Germinal center (tissue), 1 donor: ENCODE data around the gene EPHB1.
"Not testable (repeated sequence)": the region's sequence is repeated elsewhere in the genome, so short reads cannot be mapped to it uniquely, and the experiment has no call there.

Experiments
- DNase-seq: peaks from one replicate; pipeline ENCODE4 v3.0.0; 2012; ENCODE audit warnings: mixed read lengths, low spot score

The EPHB1 gene

GRCh38 chr3:135005616-135006015, 210.6 kb downstream of the EPHB1 start:
- not testable (repeated sequence) for DNase-seq

GRCh38 chr3:135007607-135008006, 212.5 kb downstream of the EPHB1 start:
- DNase-seq, result no peak

- DNase-seq, result no peak
These were observed 213.3 kb downstream of the EPHB1 start for GRCh38 chr3:135008326-135008725.

- DNase-seq, result no peak
These were observed 214.0 kb downstream of the EPHB1 start for GRCh38 chr3:135009014-135009413.

- no peak for DNase-seq
These were observed 217.0 kb downstream of the EPHB1 start for GRCh38 chr3:135012101-135012500.

- no peak for DNase-seq
These were observed 218.1 kb downstream of the EPHB1 start for GRCh38 chr3:135013206-135013605.

- DNase-seq, result no peak
These were observed 219.5 kb downstream of the EPHB1 start for GRCh38 chr3:135014566-135014965.

- no peak for DNase-seq
These were observed 222.2 kb downstream of the EPHB1 start for GRCh38 chr3:135017003-135017893.

GRCh38 chr3:135018149-135018923, 223.3 kb downstream of the EPHB1 start:
- no peak for DNase-seq

- no peak for DNase-seq
These were observed 225.1 kb downstream of the EPHB1 start for GRCh38 chr3:135020181-135020580.

- no peak for DNase-seq
These were observed 229.1 kb downstream of the EPHB1 start for GRCh38 chr3:135023996-135024658.

GRCh38 chr3:135030768-135031615, 235.9 kb downstream of the EPHB1 start:
- not testable (repeated sequence) for DNase-seq

- no peak for DNase-seq
These were observed 238.7 kb downstream of the EPHB1 start for GRCh38 chr3:135033737-135034136.

- no peak for DNase-seq
These were observed 239.3 kb downstream of the EPHB1 start for GRCh38 chr3:135034291-135034768.

- no peak for DNase-seq
These were observed 239.9 kb downstream of the EPHB1 start for GRCh38 chr3:135034891-135035440.

- no peak for DNase-seq
These were observed 243.1 kb downstream of the EPHB1 start for GRCh38 chr3:135038186-135038585.

GRCh38 chr3:135039536-135039935, 244.5 kb downstream of the EPHB1 start:
- not testable (repeated sequence) for DNase-seq

GRCh38 chr3:135040321-135041240, 245.5 kb downstream of the EPHB1 start:
- DNase-seq, result no peak

- no peak for DNase-seq
These were observed 246.5 kb downstream of the EPHB1 start for GRCh38 chr3:135041601-135042000.

GRCh38 chr3:135047061-135047460, 252.0 kb downstream of the EPHB1 start:
- DNase-seq, result no peak
